Karpas-422 (cell line): ENCODE data around the gene CHST8. TPM values are rescaled to one million over a fixed set of nuclear protein-coding genes. Genes with fewer than 3 reads are reported as not detected.

ENCODE experiments used
- DNase-seq: peaks from one replicate; pipeline ENCODE4 v3.0.0-alpha.2; 2015
- H2AFZ ChIP-seq: fragments of 200-600 bp; sonication (generic); 2 replicates; pipeline ENCODE4 v1.6.1; 2014; ENCODE audit warnings: antibody characterized with exemption, low read length, mixed read lengths
- H3K27ac ChIP-seq: fragments of 200-600 bp; sonication (generic); 2 replicates; pipeline ENCODE4 v1.5.1; 2014; ENCODE audit warnings: mild to moderate bottlenecking, low read length, moderate library complexity
- H3K27me3 ChIP-seq: fragments of 200-600 bp; sonication (generic); 2 replicates; pipeline ENCODE4 v1.6.1; 2014; ENCODE audit warnings: low read length, mixed read lengths
- H3K36me3 ChIP-seq: fragments of 200-600 bp; sonication (generic); 2 replicates; pipeline ENCODE4 v1.6.1; 2014; ENCODE audit warnings: low read length, mixed read lengths; ENCODE audit not compliant: insufficient read depth
- H3K4me1 ChIP-seq: fragments of 200-600 bp; sonication (generic); 2 replicates; pipeline ENCODE4 v1.6.1; 2014; ENCODE audit warnings: mild to moderate bottlenecking, low read length, mixed read lengths
- H3K4me2 ChIP-seq: fragments of 200-600 bp; sonication (generic); 2 replicates; pipeline ENCODE4 v1.6.1; 2014; ENCODE audit warnings: low read length, low read depth, mild to moderate bottlenecking; ENCODE audit not compliant: poor library complexity, severe bottlenecking
- H3K4me3 ChIP-seq: fragments of 200-600 bp; sonication (generic); 2 replicates; pipeline ENCODE4 v1.5.1; 2014; ENCODE audit warnings: mild to moderate bottlenecking, antibody characterized with exemption, low read length, mixed read lengths
- H3K79me2 ChIP-seq: fragments of 200-600 bp; sonication (generic); 2 replicates; pipeline ENCODE4 v1.6.1; 2014; ENCODE audit warnings: mild to moderate bottlenecking, low read length, mixed read lengths
- H3K9ac ChIP-seq: fragments of 200-600 bp; sonication (generic); 2 replicates; pipeline ENCODE4 v1.6.0; 2014; ENCODE audit warnings: low read length
- H3K9me2 ChIP-seq: fragments of 200-600 bp; sonication (generic), shearing (Covaris generic); replicated peaks from 2 replicates; pipeline ENCODE4 v1.6.0; 2014; ENCODE audit warnings: mild to moderate bottlenecking, low read length, moderate library complexity; ENCODE audit not compliant: insufficient read depth
- H3K9me3 ChIP-seq: fragments of 300-700, 200-600 bp; sonication (generic); 2 replicates; pipeline ENCODE4 v1.6.1; 2014; ENCODE audit warnings: low read length, mixed read lengths
- H4K20me1 ChIP-seq: fragments of 200-600 bp; sonication (generic); 2 replicates; pipeline ENCODE4 v1.6.1; 2014; ENCODE audit warnings: mild to moderate bottlenecking, antibody characterized with exemption, low read length, low read depth; ENCODE audit not compliant: insufficient read depth
- total RNA-seq: library from RNA; depleted of rRNA; stranded (reverse); fragments of >200 nt; shearing (Covaris generic); gene quantifications from 2 replicates; pipeline ENCODE4 v1.2.3, GENCODE V29; 2014; ENCODE audit warnings: low replicate concordance; rRNA removed

The CHST8 gene
- total RNA-seq, 1 experiment from 2014 or later = not detected

- Histone ChIP-seq H3K36me3 (no peaks in the 10 kb centered on the region), H2AFZ (no peak overlapping the region), H3K9ac (no peak overlapping the region), H4K20me1 (no peaks in the 10 kb centered on the region), H3K4me1 (no peaks in the 10 kb centered on the region), H3K79me2 (no peaks in the 10 kb centered on the region), H3K4me3 (no peak overlapping the region), H3K27me3 (no peaks in the 10 kb centered on the region), H3K9me2 (no peaks in the 10 kb centered on the region), H3K9me3 (no peaks in the 10 kb centered on the region), H3K27ac (no peak overlapping the region), H3K4me2 (no peak overlapping the region)
- no peak for DNase-seq
These were observed 197.7 kb downstream of the CHST8 start for GRCh38 chr19:33819506-33819879.

- H3K27ac ChIP-seq = no peak overlapping the region
- H3K9me3 ChIP-seq = no peaks in the 10 kb centered on the region
- no peaks in the 10 kb centered on the region for H3K27me3 ChIP-seq
- no peaks in the 10 kb centered on the region for H3K9me2 ChIP-seq
- H3K4me3 ChIP-seq = no peak overlapping the region
- H3K4me1 ChIP-seq = no peaks in the 10 kb centered on the region
- no peak overlapping the region for H3K4me2 ChIP-seq
- no peaks in the 10 kb centered on the region for H4K20me1 ChIP-seq
- H3K79me2 ChIP-seq = no peaks in the 10 kb centered on the region
- H2AFZ ChIP-seq = no peak overlapping the region
- no peaks in the 10 kb centered on the region for H3K36me3 ChIP-seq
- H3K9ac ChIP-seq = no peak overlapping the region
- DNase-seq = no peak
These were observed 198.4 kb downstream of the CHST8 start for GRCh38 chr19:33819880-33820781.

- Histone ChIP-seq H3K9me2 (no peaks in the 10 kb centered on the region), H3K4me1 (no peaks in the 10 kb centered on the region), H3K9ac (no peak overlapping the region), H2AFZ (no peak overlapping the region), H3K27ac (no peak overlapping the region), H3K27me3 (no peaks in the 10 kb centered on the region), H3K9me3 (no peaks in the 10 kb centered on the region), H4K20me1 (no peaks in the 10 kb centered on the region), H3K36me3 (no peaks in the 10 kb centered on the region), H3K4me3 (no peak overlapping the region), H3K4me2 (no peak overlapping the region), H3K79me2 (no peaks in the 10 kb centered on the region)
- DNase-seq = no peak
These were observed 200.1 kb downstream of the CHST8 start for GRCh38 chr19:33821871-33822270.

Other genes starting within 250 kb of the CHST8 start
- 42.7 and 47.3 TPM in 2 replicates for gene CEBPG, start 248.2 kb upstream of the CHST8 start, total RNA-seq
- 14.2 and 28.3 TPM in 2 replicates for gene PEPD, start 100.2 kb upstream of the CHST8 start, total RNA-seq
- not detected in 2 replicates for gene KCTD15, start 174.9 kb downstream of the CHST8 start, total RNA-seq